ENCODE results near the gene SNX27. TPM values are rescaled to one million over a fixed set of nuclear protein-coding genes. Genes with fewer than 3 reads are reported as not detected.

The SNX27 gene
- total and polyA plus RNA-seq, 2 experiments from 2014 or later: 40.6 to 59.7 TPM

GRCh38 chr1:151579436-151580225 lies 32.2 kb upstream of the SNX27 start:
- ATAC-seq (no peak), DNase-seq (ENCODE audit: low spot score) (no peak)
- Histone ChIP-seq H3F3A (replicated peaks; ENCODE audit: low read depth) (no peaks in the 10 kb centered on the region), H3K27ac (ENCODE audit: low read depth) (no peak overlapping the region), H3K27me3 (ENCODE audit: insufficient read depth) (no peaks in the 10 kb centered on the region), H2AFZ (no peak overlapping the region), H3K79me2 (replicated peaks; ENCODE audit: insufficient read depth) (no peaks in the 10 kb centered on the region), H3K36me3 (ENCODE audit: insufficient read depth) (peaks cover 11% of the 10 kb centered on the region; the same call in 1 of the 2 replicates), H3K9me2 (ENCODE audit: insufficient read depth) (no peaks in the 10 kb centered on the region), H4K20me1 (replicated peaks; ENCODE audit: insufficient read depth) (no peaks in the 10 kb centered on the region), H3K4me1 (ENCODE audit: insufficient read depth) (no peaks in the 10 kb centered on the region), H3K4me2 (no peak overlapping the region), H3K4me3 (no peak overlapping the region)
- Mint-ChIP-seq H3K27ac (no peak overlapping the region), H3K27me3 (ENCODE audit: insufficient read depth, low read depth, poor library complexity) (peaks cover 2% of the 10 kb centered on the region), H3K36me3 (ENCODE audit: low read depth) (peaks cover 12% of the 10 kb centered on the region; the same call in 2 of the 3 replicates), H3K4me3 (no peak overlapping the region), H3K9me3 (no peaks in the 10 kb centered on the region), H3K4me1 (peaks cover 10% of the 10 kb centered on the region; the same call in 2 of the 3 replicates)
- TF ChIP-seq EZH2phosphoT487 (IDR thresholded peaks at IDR 0.05; ENCODE audit: unreplicated experiment) (no peak), CREB1 (CRISPR knock-in tag; IDR thresholded peaks at IDR 0.05; ENCODE audit: low read depth) (no peak), EZH2 (IDR thresholded peaks at IDR 0.05; ENCODE audit: low read depth, unreplicated experiment) (no peak), ZNF114 (CRISPR knock-in tag; IDR thresholded peaks at IDR 0.05) (no peak), ZNF462 (CRISPR knock-in tag; IDR thresholded peaks at IDR 0.05) (no peak), NANOG (IDR thresholded peaks at IDR 0.05; ENCODE audit: borderline replicate concordance) (no peak), STAT1 (IDR thresholded peaks at IDR 0.05; ENCODE audit: unreplicated experiment) (no peak), POLR2AphosphoS5 (IDR thresholded peaks at IDR 0.05; ENCODE audit: low read depth) (no peak), ZNF331 (CRISPR knock-in tag; IDR thresholded peaks at IDR 0.05; ENCODE audit: low read depth) (no peak), JUNB (IDR thresholded peaks at IDR 0.05; ENCODE audit: unreplicated experiment) (no peak)
- TF ChIP-seq, protein P1, sequence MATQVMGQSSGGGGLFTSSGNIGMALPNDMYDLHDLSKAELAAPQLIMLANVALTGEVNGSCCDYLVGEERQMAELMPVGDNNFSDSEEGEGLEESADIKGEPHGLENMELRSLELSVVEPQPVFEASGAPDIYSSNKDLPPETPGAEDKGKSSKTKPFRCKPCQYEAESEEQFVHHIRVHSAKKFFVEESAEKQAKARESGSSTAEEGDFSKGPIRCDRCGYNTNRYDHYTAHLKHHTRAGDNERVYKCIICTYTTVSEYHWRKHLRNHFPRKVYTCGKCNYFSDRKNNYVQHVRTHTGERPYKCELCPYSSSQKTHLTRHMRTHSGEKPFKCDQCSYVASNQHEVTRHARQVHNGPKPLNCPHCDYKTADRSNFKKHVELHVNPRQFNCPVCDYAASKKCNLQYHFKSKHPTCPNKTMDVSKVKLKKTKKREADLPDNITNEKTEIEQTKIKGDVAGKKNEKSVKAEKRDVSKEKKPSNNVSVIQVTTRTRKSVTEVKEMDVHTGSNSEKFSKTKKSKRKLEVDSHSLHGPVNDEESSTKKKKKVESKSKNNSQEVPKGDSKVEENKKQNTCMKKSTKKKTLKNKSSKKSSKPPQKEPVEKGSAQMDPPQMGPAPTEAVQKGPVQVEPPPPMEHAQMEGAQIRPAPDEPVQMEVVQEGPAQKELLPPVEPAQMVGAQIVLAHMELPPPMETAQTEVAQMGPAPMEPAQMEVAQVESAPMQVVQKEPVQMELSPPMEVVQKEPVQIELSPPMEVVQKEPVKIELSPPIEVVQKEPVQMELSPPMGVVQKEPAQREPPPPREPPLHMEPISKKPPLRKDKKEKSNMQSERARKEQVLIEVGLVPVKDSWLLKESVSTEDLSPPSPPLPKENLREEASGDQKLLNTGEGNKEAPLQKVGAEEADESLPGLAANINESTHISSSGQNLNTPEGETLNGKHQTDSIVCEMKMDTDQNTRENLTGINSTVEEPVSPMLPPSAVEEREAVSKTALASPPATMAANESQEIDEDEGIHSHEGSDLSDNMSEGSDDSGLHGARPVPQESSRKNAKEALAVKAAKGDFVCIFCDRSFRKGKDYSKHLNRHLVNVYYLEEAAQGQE (IDR thresholded peaks at IDR 0.05; ENCODE audit: unreplicated experiment): no peak
- TF ChIP-seq, protein P2, sequence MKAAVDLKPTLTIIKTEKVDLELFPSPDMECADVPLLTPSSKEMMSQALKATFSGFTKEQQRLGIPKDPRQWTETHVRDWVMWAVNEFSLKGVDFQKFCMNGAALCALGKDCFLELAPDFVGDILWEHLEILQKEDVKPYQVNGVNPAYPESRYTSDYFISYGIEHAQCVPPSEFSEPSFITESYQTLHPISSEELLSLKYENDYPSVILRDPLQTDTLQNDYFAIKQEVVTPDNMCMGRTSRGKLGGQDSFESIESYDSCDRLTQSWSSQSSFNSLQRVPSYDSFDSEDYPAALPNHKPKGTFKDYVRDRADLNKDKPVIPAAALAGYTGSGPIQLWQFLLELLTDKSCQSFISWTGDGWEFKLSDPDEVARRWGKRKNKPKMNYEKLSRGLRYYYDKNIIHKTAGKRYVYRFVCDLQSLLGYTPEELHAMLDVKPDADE (IDR thresholded peaks at IDR 0.05): no peak
- TF ChIP-seq, protein P3, sequence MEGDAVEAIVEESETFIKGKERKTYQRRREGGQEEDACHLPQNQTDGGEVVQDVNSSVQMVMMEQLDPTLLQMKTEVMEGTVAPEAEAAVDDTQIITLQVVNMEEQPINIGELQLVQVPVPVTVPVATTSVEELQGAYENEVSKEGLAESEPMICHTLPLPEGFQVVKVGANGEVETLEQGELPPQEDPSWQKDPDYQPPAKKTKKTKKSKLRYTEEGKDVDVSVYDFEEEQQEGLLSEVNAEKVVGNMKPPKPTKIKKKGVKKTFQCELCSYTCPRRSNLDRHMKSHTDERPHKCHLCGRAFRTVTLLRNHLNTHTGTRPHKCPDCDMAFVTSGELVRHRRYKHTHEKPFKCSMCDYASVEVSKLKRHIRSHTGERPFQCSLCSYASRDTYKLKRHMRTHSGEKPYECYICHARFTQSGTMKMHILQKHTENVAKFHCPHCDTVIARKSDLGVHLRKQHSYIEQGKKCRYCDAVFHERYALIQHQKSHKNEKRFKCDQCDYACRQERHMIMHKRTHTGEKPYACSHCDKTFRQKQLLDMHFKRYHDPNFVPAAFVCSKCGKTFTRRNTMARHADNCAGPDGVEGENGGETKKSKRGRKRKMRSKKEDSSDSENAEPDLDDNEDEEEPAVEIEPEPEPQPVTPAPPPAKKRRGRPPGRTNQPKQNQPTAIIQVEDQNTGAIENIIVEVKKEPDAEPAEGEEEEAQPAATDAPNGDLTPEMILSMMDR (conservative IDR thresholded peaks at IDR 0.05; ENCODE audit: low read depth in 2 of 2): no peak
